GM23338 (cell line): ENCODE data around the gene DLG2.

Source experiments
- CREB1 ChIP-seq: fragments of 250-450 bp; sonication (Bioruptor Pico); IDR thresholded peaks from 2 replicates; pipeline ENCODE4 v1.5.0; 2020; ENCODE audit warnings: low read depth, mild to moderate bottlenecking, moderate library complexity
- EZH2 ChIP-seq: fragments of 200-600 bp; sonication (generic); IDR thresholded peaks from one replicate; pipeline ENCODE4 v1.8.0; 2017; ENCODE audit warnings: antibody characterized with exemption, mild to moderate bottlenecking, low read depth; ENCODE audit not compliant: unreplicated experiment
- EZH2phosphoT487 ChIP-seq: fragments of 200-600 bp; sonication (generic); IDR thresholded peaks from one replicate; pipeline ENCODE4 v1.8.1; 2018; ENCODE audit warnings: antibody characterized with exemption; ENCODE audit not compliant: unreplicated experiment
- JUNB ChIP-seq: IDR thresholded peaks from one replicate; pipeline ENCODE4 v1.6.1; 2016; ENCODE audit warnings: antibody characterized with exemption; ENCODE audit not compliant: unreplicated experiment
- POLR2AphosphoS5 ChIP-seq: IDR thresholded peaks from 2 replicates; pipeline ENCODE4 v1.6.1; 2016; ENCODE audit warnings: antibody characterized with exemption, low read depth
- STAT1 ChIP-seq: IDR thresholded peaks from one replicate; pipeline ENCODE4 v1.6.1; 2016; ENCODE audit warnings: antibody characterized with exemption; ENCODE audit not compliant: unreplicated experiment
- ZNF331 ChIP-seq: fragments of 250-450 bp; sonication (Bioruptor Pico); IDR thresholded peaks from 2 replicates; pipeline ENCODE4 v1.5.0; 2020; ENCODE audit warnings: low read depth, mild to moderate bottlenecking, moderate library complexity
- TF ChIP-seq, protein P1 (sequence below), 2 experiments: fragments of 200-600 bp in 1 of 2; sonication (generic) in 1 of 2; conservative IDR thresholded peaks; 2 replicates each; pipeline versions ENCODE4 v1.5.1 to v1.6.1; 2016 to 2017; ENCODE audit warnings: antibody characterized with exemption in 2 of 2, low read depth in 2 of 2, mild to moderate bottlenecking in 2 of 2, moderate library complexity in 1 of 2
- TF ChIP-seq, protein P2 (sequence below): IDR thresholded peaks from one replicate; pipeline ENCODE4 v1.6.1; 2018; ENCODE audit warnings: antibody characterized with exemption; ENCODE audit not compliant: unreplicated experiment
- TF ChIP-seq, protein P3 (sequence below): fragments of 250-450 bp; sonication (Bioruptor Pico); IDR thresholded peaks from 2 replicates; pipeline ENCODE4 v1.5.0; 2020; ENCODE audit warnings: mild to moderate bottlenecking, moderate library complexity

DNA sequence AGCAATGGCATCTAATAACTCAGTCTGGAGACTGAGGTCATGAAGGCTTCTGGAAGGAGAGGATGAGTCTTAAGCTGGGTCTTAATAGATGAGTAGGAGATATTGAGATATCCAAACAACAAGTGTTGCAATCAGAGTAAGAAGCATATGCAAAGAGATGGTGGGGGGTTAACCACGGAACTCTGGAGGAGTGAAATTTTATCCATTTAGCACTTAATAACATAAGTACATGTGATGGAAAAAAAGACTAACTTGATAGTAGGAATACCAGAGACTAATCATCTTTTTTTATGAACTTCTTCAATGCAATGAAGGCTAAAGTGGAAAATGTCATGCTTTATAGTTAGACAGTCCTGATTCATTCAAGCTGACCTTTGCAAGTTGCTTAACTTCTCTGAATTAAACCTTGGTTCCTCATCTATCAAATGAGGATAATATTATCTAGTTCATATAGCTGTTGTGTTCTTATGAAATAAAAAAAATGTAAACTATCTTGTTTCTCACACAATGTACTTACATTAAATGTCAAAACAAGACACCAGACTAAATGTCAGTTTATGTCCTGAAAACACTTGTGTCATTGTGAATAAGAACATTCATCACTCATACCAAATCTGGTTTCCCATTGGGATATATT, 1937.9 kb downstream of the DLG2 start:
- TF ChIP-seq, protein P1, sequence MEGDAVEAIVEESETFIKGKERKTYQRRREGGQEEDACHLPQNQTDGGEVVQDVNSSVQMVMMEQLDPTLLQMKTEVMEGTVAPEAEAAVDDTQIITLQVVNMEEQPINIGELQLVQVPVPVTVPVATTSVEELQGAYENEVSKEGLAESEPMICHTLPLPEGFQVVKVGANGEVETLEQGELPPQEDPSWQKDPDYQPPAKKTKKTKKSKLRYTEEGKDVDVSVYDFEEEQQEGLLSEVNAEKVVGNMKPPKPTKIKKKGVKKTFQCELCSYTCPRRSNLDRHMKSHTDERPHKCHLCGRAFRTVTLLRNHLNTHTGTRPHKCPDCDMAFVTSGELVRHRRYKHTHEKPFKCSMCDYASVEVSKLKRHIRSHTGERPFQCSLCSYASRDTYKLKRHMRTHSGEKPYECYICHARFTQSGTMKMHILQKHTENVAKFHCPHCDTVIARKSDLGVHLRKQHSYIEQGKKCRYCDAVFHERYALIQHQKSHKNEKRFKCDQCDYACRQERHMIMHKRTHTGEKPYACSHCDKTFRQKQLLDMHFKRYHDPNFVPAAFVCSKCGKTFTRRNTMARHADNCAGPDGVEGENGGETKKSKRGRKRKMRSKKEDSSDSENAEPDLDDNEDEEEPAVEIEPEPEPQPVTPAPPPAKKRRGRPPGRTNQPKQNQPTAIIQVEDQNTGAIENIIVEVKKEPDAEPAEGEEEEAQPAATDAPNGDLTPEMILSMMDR (conservative IDR thresholded peaks at IDR 0.05; ENCODE audit: low read depth in 2 of 2) = no peak
- TF ChIP-seq EZH2 = no peak
- TF ChIP-seq, protein P2, sequence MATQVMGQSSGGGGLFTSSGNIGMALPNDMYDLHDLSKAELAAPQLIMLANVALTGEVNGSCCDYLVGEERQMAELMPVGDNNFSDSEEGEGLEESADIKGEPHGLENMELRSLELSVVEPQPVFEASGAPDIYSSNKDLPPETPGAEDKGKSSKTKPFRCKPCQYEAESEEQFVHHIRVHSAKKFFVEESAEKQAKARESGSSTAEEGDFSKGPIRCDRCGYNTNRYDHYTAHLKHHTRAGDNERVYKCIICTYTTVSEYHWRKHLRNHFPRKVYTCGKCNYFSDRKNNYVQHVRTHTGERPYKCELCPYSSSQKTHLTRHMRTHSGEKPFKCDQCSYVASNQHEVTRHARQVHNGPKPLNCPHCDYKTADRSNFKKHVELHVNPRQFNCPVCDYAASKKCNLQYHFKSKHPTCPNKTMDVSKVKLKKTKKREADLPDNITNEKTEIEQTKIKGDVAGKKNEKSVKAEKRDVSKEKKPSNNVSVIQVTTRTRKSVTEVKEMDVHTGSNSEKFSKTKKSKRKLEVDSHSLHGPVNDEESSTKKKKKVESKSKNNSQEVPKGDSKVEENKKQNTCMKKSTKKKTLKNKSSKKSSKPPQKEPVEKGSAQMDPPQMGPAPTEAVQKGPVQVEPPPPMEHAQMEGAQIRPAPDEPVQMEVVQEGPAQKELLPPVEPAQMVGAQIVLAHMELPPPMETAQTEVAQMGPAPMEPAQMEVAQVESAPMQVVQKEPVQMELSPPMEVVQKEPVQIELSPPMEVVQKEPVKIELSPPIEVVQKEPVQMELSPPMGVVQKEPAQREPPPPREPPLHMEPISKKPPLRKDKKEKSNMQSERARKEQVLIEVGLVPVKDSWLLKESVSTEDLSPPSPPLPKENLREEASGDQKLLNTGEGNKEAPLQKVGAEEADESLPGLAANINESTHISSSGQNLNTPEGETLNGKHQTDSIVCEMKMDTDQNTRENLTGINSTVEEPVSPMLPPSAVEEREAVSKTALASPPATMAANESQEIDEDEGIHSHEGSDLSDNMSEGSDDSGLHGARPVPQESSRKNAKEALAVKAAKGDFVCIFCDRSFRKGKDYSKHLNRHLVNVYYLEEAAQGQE = no peak
- no peak for TF ChIP-seq POLR2AphosphoS5
- no peak for TF ChIP-seq JUNB
- no peak for TF ChIP-seq EZH2phosphoT487
- TF ChIP-seq STAT1 = no peak
- TF ChIP-seq, protein P3, sequence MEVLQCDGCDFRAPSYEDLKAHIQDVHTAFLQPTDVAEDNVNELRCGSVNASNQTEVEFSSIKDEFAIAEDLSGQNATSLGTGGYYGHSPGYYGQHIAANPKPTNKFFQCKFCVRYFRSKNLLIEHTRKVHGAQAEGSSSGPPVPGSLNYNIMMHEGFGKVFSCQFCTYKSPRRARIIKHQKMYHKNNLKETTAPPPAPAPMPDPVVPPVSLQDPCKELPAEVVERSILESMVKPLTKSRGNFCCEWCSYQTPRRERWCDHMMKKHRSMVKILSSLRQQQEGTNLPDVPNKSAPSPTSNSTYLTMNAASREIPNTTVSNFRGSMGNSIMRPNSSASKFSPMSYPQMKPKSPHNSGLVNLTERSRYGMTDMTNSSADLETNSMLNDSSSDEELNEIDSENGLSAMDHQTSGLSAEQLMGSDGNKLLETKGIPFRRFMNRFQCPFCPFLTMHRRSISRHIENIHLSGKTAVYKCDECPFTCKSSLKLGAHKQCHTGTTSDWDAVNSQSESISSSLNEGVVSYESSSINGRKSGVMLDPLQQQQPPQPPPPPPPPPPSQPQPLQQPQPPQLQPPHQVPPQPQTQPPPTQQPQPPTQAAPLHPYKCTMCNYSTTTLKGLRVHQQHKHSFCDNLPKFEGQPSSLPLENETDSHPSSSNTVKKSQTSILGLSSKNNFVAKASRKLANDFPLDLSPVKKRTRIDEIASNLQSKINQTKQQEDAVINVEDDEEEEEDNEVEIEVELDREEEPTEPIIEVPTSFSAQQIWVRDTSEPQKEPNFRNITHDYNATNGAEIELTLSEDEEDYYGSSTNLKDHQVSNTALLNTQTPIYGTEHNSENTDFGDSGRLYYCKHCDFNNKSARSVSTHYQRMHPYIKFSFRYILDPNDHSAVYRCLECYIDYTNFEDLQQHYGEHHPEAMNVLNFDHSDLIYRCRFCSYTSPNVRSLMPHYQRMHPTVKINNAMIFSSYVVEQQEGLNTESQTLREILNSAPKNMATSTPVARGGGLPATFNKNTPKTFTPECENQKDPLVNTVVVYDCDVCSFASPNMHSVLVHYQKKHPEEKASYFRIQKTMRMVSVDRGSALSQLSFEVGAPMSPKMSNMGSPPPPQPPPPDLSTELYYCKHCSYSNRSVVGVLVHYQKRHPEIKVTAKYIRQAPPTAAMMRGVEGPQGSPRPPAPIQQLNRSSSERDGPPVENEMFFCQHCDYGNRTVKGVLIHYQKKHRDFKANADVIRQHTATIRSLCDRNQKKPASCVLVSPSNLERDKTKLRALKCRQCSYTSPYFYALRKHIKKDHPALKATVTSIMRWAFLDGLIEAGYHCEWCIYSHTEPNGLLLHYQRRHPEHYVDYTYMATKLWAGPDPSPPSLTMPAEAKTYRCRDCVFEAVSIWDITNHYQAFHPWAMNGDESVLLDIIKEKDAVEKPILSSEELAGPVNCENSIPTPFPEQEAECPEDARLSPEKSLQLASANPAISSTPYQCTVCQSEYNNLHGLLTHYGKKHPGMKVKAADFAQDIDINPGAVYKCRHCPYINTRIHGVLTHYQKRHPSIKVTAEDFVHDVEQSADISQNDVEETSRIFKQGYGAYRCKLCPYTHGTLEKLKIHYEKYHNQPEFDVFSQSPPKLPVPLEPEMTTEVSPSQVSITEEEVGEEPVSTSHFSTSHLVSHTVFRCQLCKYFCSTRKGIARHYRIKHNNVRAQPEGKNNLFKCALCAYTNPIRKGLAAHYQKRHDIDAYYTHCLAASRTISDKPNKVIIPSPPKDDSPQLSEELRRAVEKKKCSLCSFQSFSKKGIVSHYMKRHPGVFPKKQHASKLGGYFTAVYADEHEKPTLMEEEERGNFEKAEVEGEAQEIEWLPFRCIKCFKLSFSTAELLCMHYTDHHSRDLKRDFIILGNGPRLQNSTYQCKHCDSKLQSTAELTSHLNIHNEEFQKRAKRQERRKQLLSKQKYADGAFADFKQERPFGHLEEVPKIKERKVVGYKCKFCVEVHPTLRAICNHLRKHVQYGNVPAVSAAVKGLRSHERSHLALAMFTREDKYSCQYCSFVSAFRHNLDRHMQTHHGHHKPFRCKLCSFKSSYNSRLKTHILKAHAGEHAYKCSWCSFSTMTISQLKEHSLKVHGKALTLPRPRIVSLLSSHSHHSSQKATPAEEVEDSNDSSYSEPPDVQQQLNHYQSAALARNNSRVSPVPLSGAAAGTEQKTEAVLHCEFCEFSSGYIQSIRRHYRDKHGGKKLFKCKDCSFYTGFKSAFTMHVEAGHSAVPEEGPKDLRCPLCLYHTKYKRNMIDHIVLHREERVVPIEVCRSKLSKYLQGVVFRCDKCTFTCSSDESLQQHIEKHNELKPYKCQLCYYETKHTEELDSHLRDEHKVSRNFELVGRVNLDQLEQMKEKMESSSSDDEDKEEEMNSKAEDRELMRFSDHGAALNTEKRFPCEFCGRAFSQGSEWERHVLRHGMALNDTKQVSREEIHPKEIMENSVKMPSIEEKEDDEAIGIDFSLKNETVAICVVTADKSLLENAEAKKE = no peak
- no peak for TF ChIP-seq ZNF331 (CRISPR knock-in tag)
- no peak for TF ChIP-seq CREB1 (CRISPR knock-in tag)
